Left renal cortex interstitium (tissue), 4 donors: ENCODE measurements around the gene NOL4. TPM values are rescaled to one million over a fixed set of nuclear protein-coding genes. Genes with fewer than 3 reads are reported as not detected.

Source experiments
- DNase-seq, 4 donors: peaks; one replicate each; pipeline ENCODE4 v3.0.0-alpha.2; 2013; ENCODE audit warnings: low read depth in 4 of 4, low spot score in 2 of 4, missing footprints in 1 of 4
- polyA plus RNA-seq, 4 donors: library from polyadenylated mRNA; unstranded; fragments of 120-200 nt; gene quantifications; one replicate each; pipeline ENCODE4 v1.2.1, GENCODE V29; 2013; ENCODE audit not compliant: insufficient read length in 4 of 4

Gene NOL4
- polyA plus RNA-seq, 4 donors = 1.3 to 4.0 (median 2.4) TPM

DNA sequence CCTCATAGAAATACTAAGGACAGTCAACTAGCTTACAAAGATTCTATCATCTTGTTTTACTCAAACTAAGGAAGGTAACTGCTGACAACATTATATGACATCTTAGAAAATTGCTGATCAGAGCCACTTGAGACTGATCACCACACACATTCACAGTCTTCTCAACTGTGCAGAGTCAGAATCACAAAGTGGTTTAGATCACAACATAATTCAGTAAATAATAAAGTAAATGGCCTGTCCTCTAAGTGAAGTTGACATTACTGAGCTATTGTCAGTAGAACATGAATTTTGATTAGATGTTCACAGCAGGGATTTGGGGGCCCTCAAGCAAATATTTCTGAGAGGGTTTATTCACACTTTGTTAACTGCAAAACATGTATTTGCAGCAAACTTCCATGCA, 28.5 kb downstream of the NOL4 start:
- no peak for DNase-seq

DNA sequence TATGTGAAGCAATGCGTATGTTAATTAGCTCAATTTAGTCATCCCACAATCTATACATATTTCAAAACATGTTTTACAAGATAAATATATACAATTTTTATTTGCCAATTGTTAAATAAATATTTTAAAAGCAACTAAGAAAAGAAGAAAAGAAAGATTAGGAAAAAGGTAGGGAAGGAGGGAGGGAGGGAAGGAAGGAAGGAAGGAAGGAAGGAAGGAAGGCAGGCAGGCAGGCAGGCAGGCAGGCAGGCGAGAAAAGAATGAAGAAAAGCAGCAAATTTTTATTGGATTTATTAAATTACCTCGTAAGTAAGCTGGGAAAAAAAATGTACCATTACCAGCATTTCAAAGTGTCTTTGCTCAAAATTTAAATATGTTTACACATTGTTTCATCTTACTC, 30.5 kb downstream of the NOL4 start:
- no peak for DNase-seq

DNA sequence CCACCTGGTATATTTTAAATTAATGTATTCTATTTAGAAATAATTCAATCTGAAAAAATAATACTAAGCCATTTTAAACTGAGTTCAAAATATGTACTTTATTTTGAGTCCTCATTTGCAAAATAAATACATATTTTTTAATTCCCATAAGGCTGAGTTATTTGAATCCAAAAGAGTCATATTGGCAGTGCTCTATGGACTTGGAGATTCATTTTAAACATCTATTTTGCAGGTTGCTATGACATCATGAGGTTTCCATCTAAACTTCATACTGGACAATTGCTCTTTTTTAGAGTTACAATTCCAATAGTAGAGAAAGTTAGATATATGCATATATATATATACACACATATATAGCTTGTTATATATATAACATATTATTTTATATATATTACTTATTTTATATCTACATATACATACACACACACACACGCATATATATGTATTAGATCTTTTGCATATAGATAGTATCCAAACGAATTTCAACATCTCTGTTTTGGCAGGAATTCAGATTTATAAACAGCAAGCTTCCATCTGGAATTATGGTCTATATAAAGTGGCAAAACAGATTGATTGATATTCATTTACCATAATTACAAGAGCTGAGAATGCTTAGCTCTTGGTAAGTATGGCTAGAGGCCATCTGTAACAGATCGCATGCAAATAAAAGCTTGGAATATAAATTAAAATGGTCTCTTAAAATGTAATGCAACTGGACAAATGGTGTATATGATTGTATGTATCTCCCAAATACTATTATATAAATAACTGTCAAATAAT, 34.9 kb downstream of the NOL4 start:
- DNase-seq = no peak
